Measurements from ENCODE around the gene KIAA1217.

Gene KIAA1217

GRCh38 chr10:24201503-24202180 is 7.3 kb upstream of the KIAA1217 start:
- Histone ChIP-seq H3K9me3 (ENCODE audit: control insufficient read depth, insufficient read depth, low read depth, low read length) (no peaks in the 10 kb centered on the region), H3K4me3 (ENCODE audit: low read depth, low read length) (no peak overlapping the region), H3K4me1 (ENCODE audit: control insufficient read depth, insufficient read depth, low read length) (no peaks in the 10 kb centered on the region), H3K36me3 (ENCODE audit: control insufficient read depth in 2 of 2, insufficient read depth in 1 of 2, low read length in 2 of 2) (no peaks in the 10 kb centered on the region), H3K27ac (ENCODE audit: extremely low read depth, low read depth, low read length) (no peak overlapping the region)
- ChIA-PET POLR2A (no interaction called here), CTCF (interaction anchor here (0.6 kb wide), 1 partner anchor 16 kb away, joined by 3 read pairs; no protein-coding TSS in a partner anchor)
- TF ChIP-seq ZNF837 (tag by site-specific recombination; IDR thresholded peaks at IDR 0.05) = no peak
- TF ChIP-seq HIC1 (tag by site-specific recombination; IDR thresholded peaks at IDR 0.05) = no peak
- TF ChIP-seq ZNF280C (tag by site-specific recombination; IDR thresholded peaks at IDR 0.05) = no peak
- no peak for TF ChIP-seq ZIC2 (tag by site-specific recombination; IDR thresholded peaks at IDR 0.05)
- no peak for TF ChIP-seq ZSCAN5A (tag by site-specific recombination; IDR thresholded peaks at IDR 0.05)
- TF ChIP-seq SP2 (tag by site-specific recombination; IDR thresholded peaks at IDR 0.05) = no peak
- no peak for TF ChIP-seq SCRT2 (tag by site-specific recombination; IDR thresholded peaks at IDR 0.05)
- TF ChIP-seq ZNF175 (tag by site-specific recombination; IDR thresholded peaks at IDR 0.05) = no peak
- TF ChIP-seq ZNF776 (tag by site-specific recombination; IDR thresholded peaks at IDR 0.05; ENCODE audit: borderline replicate concordance) = no peak

- ChIA-PET CTCF (interaction anchor here (0.6 kb wide), 1 partner anchor 17 kb away, joined by 3 read pairs; no protein-coding TSS in a partner anchor), POLR2A (no interaction called here)
- Histone ChIP-seq H3K4me3 (ENCODE audit: low read depth, low read length) (no peak overlapping the region), H3K4me1 (ENCODE audit: control insufficient read depth, insufficient read depth, low read length) (no peaks in the 10 kb centered on the region), H3K9me3 (ENCODE audit: control insufficient read depth, insufficient read depth, low read depth, low read length) (no peaks in the 10 kb centered on the region), H3K27ac (ENCODE audit: extremely low read depth, low read depth, low read length) (no peak overlapping the region), H3K36me3 (ENCODE audit: control insufficient read depth in 2 of 2, insufficient read depth in 1 of 2, low read length in 2 of 2) (no peaks in the 10 kb centered on the region)
- TF ChIP-seq ZNF707 (tag by site-specific recombination; IDR thresholded peaks at IDR 0.05) = no peak
- TF ChIP-seq ZSCAN18 (tag by site-specific recombination; IDR thresholded peaks at IDR 0.05) = no peak
- TF ChIP-seq BCL6B (tag by site-specific recombination; IDR thresholded peaks at IDR 0.05) = no peak
- TF ChIP-seq PRDM10 (tag by site-specific recombination; IDR thresholded peaks at IDR 0.05) = no peak
- TF ChIP-seq ZBTB44 (tag by site-specific recombination; IDR thresholded peaks at IDR 0.05) = no peak
- no peak for TF ChIP-seq OSR2 (tag by site-specific recombination; IDR thresholded peaks at IDR 0.05)
- TF ChIP-seq BCL11A (tag by site-specific recombination; IDR thresholded peaks at IDR 0.05; ENCODE audit: low read depth) = no peak
- no peak for TF ChIP-seq ELK4 (IDR thresholded peaks at IDR 0.05; ENCODE audit: borderline replicate concordance, low read depth, low read length)
- TF ChIP-seq TCF7L2 (IDR thresholded peaks at IDR 0.05; ENCODE audit: borderline replicate concordance, low read depth, low read length) = no peak
These were observed 6.8 kb upstream of the KIAA1217 start for GRCh38 chr10:24202181-24202570.
